Measurements from ENCODE around the gene GRIP1.

- TF ChIP-seq CTCF (IDR thresholded peaks at IDR 0.05), result no peak
- TF ChIP-seq POLR2A (IDR thresholded peaks at IDR 0.05), result no peak
- TF ChIP-seq EP300 (IDR thresholded peaks at IDR 0.05), result no peak
Measured at GRCh38 chr12:66653796-66654195, 25.1 kb downstream of the GRIP1 start.

Data from ovary (tissue), 3 donors.